Uterus (tissue), 4 donors: ENCODE results near the gene KLK13. TPM values are rescaled to one million over a fixed set of nuclear protein-coding genes. Genes with fewer than 3 reads are reported as not detected.

Experiments
- DNase-seq, 2 donors: peaks; one replicate each; pipeline ENCODE4 v3.0.0-alpha.2; 2019 to 2020
- H3K27ac ChIP-seq, 2 donors: fragments of 200-600 bp; sonication (generic); 1 replicate in 1 of 2; 2 replicates in 1 of 2; pipeline ENCODE4 v1.5.1; 2016 to 2018
- H3K27me3 ChIP-seq, 2 donors: fragments of 200-600 bp; sonication (generic); one replicate each; pipeline ENCODE4 v1.5.1; 2018 to 2019; ENCODE audit warnings: control low read depth in 1 of 2
- H3K36me3 ChIP-seq, 2 donors: fragments of 200-600 bp; sonication (generic); one replicate each; pipeline ENCODE4 v1.5.1; 2019; ENCODE audit warnings: control low read depth in 1 of 2
- H3K4me1 ChIP-seq, 2 donors: fragments of 200-600 bp; sonication (generic); one replicate each; pipeline ENCODE4 v1.5.1; 2018 to 2019; ENCODE audit warnings: control low read depth in 1 of 2
- H3K4me3 ChIP-seq, 2 donors: fragments of 200-600 bp; sonication (generic); 1 replicate in 1 of 2; 2 replicates in 1 of 2; pipeline ENCODE4 v1.5.1; 2018 to 2019; ENCODE audit warnings: mild to moderate bottlenecking in 1 of 2
- H3K9me3 ChIP-seq, 2 donors: fragments of 200-600 bp; sonication (generic); one replicate each; pipeline ENCODE4 v1.5.1; 2019; ENCODE audit warnings: control low read depth in 1 of 2
- POLR2A ChIP-seq, 2 donors: fragments of 450-650 bp; IDR thresholded peaks; one replicate each; pipeline ENCODE4 v1.6.1; 2016; ENCODE audit warnings: antibody characterized with exemption in 2 of 2, mild to moderate bottlenecking in 1 of 2, moderate library complexity in 1 of 2
- intact Hi-C: fragments of 100-400 bp; cut with DNase I; formaldehyde crosslinking; loops from one replicate; pipeline ENCODE4 v1.15.1; 2023; ENCODE audit warnings: low total_unique reads
- total RNA-seq, 4 donors: library from RNA; depleted of rRNA in 3 of 4; stranded (reverse); fragments of >200 nt in 3 of 4; gene quantifications; one replicate each; pipeline versions ENCODE4 v1.1.0 to v1.2.4, GENCODE V29; 2014 to 2023
- TF ChIP-seq, protein P1 (sequence below), 4 experiments: fragments of 200-600 bp in 2 of 4; fragments of 450-650 bp in 2 of 4; sonication (generic) in 2 of 4; IDR thresholded peaks; one replicate each; pipeline ENCODE4 v1.5.1; 2016 to 2019; ENCODE audit warnings: antibody characterized with exemption in 4 of 4, mild to moderate bottlenecking in 2 of 4, moderate library complexity in 1 of 4
- donor health status: DM: yes; HTN: yes; CAD: no.

Gene KLK13
- total RNA-seq, 4 donors from 2014 or later, result not detected

DNA sequence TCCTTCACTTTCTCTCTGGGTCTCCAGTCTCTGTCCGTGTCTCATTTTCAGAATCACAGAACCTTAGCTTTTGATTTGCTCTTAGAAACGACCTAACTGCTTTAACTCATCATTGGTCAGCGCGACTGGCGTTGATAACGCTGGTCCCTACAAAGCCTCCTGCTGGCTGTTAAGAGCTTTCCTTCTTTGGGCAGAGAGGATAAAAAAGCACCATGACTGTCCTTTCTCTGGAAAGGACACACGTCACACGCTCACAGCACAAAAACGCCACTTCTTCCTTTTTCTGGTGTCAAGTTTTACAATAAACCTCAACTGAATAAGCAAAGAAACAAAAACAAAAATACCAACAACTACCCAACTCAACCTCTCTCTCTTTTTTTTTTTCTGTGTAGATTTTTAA, 28.4 kb downstream of the KLK13 start:
- no peak for DNase-seq
- Histone ChIP-seq H3K9me3 (no peaks in the 10 kb centered on the region), H3K4me1 (no peaks in the 10 kb centered on the region), H3K27ac (no peak overlapping the region), H3K36me3 (no peaks in the 10 kb centered on the region), H3K27me3 (no peaks in the 10 kb centered on the region), H3K4me3 (no peak overlapping the region)
- intact Hi-C loops, result no loop called here
- TF ChIP-seq, protein P1, sequence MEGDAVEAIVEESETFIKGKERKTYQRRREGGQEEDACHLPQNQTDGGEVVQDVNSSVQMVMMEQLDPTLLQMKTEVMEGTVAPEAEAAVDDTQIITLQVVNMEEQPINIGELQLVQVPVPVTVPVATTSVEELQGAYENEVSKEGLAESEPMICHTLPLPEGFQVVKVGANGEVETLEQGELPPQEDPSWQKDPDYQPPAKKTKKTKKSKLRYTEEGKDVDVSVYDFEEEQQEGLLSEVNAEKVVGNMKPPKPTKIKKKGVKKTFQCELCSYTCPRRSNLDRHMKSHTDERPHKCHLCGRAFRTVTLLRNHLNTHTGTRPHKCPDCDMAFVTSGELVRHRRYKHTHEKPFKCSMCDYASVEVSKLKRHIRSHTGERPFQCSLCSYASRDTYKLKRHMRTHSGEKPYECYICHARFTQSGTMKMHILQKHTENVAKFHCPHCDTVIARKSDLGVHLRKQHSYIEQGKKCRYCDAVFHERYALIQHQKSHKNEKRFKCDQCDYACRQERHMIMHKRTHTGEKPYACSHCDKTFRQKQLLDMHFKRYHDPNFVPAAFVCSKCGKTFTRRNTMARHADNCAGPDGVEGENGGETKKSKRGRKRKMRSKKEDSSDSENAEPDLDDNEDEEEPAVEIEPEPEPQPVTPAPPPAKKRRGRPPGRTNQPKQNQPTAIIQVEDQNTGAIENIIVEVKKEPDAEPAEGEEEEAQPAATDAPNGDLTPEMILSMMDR (IDR thresholded peaks at IDR 0.05), result no peak
- no peak for TF ChIP-seq POLR2A (IDR thresholded peaks at IDR 0.05)

DNA sequence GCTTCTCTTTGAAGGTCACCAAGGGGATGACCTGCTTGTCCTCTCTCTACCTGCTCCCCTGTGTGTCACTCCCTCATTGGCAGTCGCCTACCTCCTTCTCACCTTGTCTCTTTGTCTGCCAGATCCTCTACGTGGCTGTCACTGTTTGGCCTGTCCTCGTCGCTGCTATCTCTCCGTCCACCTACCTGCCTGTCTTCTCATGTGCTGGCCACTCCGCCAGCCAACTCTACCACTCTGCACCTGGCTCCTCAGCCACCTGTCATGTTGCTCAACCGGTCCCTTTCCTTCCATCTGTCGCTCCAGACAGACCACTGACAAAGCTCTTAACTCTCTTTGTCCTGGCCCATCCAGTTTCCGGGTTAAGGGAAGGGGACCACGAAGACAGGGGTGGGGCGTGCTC, 30.2 kb downstream of the KLK13 start, which contains the start of gene KLK12:
TSS of gene KLK12 (minus strand) at position 299 of the 400 bp plus-strand sequence. CDS start 381 bp downstream, outside the sequence.
- Histone ChIP-seq H3K27me3 (no peaks in the 10 kb centered on the region), H3K9me3 (no peaks in the 10 kb centered on the region), H3K4me3 (no peak within 1 kb of the TSS), H3K36me3 (no peaks in the 10 kb centered on the region), H3K27ac (no peak within 1 kb of the TSS), H3K4me1 (no peaks in the 10 kb centered on the region)
- no peak for DNase-seq
- intact Hi-C loops, result no loop called here
- TF ChIP-seq POLR2A (IDR thresholded peaks at IDR 0.05), result no peak
- TF ChIP-seq, protein P1 (IDR thresholded peaks at IDR 0.05), result no peak

DNA sequence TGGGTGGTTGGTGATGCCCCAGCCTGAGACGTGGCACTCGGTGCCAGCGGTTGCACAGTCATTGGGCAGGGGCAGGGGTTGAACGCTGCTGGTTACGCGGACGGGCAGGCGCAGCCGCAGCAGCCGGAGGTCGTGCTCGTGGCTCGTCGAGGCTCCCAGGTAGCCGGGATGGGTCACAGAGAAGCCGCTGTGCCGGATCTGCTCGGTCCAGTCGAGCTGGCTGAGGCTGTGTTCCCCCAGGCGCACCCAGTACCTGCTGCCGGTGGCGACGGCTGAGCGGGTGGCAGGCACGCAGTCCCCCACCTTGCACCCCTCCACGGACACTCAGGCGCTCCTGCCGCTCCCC, 33.0 kb downstream of the KLK13 start:
- Histone ChIP-seq H3K9me3 (no peaks in the 10 kb centered on the region), H3K27me3 (no peaks in the 10 kb centered on the region), H3K4me3 (no peak overlapping the region), H3K4me1 (no peaks in the 10 kb centered on the region), H3K27ac (no peak overlapping the region), H3K36me3 (no peaks in the 10 kb centered on the region)
- TF ChIP-seq, protein P1 (IDR thresholded peaks at IDR 0.05), result no peak
- no peak for TF ChIP-seq POLR2A (IDR thresholded peaks at IDR 0.05)
- intact Hi-C loops, result no loop called here
- no peak for DNase-seq

DNA sequence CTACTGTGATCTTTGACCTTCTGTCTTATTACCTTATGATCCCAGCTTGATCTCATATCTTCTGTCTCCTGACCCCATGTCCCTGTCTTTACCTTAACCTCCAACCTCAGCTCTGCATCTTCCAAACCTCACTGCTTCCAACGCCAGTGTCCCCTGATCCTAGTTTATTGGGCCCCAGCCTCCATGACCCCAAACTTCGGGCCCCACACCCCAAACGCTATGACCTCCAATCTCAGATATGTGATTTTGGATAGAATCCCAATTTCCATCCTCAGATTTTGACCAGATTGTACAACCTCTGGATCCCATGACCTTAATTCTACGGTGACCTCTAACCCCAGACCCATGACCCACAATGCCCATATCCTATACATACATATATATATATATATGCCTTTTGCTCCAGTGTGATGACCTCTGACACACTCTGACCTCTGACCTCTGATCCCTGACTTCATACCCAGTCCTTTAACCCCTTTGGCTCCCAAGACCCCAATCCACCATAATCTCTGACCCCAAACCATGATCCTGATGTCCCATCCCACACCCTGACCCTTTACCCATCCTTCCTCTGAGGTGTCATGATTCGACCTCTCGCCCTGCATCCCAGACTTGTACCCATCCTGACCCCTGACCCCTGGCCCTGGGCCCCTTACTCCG, 33.5 kb downstream of the KLK13 start:
- TF ChIP-seq POLR2A (IDR thresholded peaks at IDR 0.05), result no peak
- TF ChIP-seq, protein P1 (IDR thresholded peaks at IDR 0.05), result no peak
- no peak for DNase-seq
- no peaks in the 10 kb centered on the region for H3K4me1 ChIP-seq
- peaks cover 0 to 2% of the 10 kb centered on the region in 2 donors for H3K27me3 ChIP-seq
- intact Hi-C loops, result no loop called here
- H3K27ac ChIP-seq, result no peak overlapping the region
- H3K4me3 ChIP-seq, result no peak overlapping the region
- H3K36me3 ChIP-seq, result no peaks in the 10 kb centered on the region
- H3K9me3 ChIP-seq, result no peaks in the 10 kb centered on the region

DNA sequence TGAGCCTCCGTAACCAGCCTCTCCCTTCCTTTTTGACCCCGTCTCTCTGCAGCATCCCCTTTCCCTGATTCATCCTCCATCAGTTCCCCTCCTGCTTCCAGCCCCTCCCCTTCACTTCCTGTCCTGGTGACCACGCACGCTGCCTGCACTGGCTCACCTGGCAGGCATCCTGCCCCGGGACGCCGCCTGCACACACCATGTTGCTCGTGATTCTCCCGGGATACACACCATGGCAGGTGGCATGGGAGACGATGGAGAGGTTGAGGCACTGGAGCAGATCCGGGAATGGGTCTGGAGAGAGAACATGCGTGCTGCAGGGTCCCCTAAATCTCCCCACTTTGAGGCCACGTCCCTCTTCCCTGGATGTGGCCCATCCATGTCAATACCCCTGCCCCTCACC, 34.3 kb downstream of the KLK13 start:
- H3K36me3 ChIP-seq, result no peaks in the 10 kb centered on the region
- no peak for DNase-seq
- intact Hi-C loops, result no loop called here
- H3K9me3 ChIP-seq, result no peaks in the 10 kb centered on the region
- H3K27me3 ChIP-seq, result peaks cover 0 to 6% of the 10 kb centered on the region in 2 donors
- H3K4me3 ChIP-seq, result no peak overlapping the region
- no peak overlapping the region for H3K27ac ChIP-seq
- H3K4me1 ChIP-seq, result no peaks in the 10 kb centered on the region
- no peak for TF ChIP-seq POLR2A (IDR thresholded peaks at IDR 0.05)
- TF ChIP-seq, protein P1 (IDR thresholded peaks at IDR 0.05), result no peak
